GM19328 (cell line): ENCODE data around the gene CAPN2.

Experiments
- ATAC-seq: cut with Tn5 transposase; IDR thresholded peaks from one replicate; pipeline ENCODE4 v1.9.1; 2021; ENCODE audit warnings: mild to moderate bottlenecking, moderate library complexity; ENCODE audit not compliant: unreplicated experiment

CAPN2 gene

DNA sequence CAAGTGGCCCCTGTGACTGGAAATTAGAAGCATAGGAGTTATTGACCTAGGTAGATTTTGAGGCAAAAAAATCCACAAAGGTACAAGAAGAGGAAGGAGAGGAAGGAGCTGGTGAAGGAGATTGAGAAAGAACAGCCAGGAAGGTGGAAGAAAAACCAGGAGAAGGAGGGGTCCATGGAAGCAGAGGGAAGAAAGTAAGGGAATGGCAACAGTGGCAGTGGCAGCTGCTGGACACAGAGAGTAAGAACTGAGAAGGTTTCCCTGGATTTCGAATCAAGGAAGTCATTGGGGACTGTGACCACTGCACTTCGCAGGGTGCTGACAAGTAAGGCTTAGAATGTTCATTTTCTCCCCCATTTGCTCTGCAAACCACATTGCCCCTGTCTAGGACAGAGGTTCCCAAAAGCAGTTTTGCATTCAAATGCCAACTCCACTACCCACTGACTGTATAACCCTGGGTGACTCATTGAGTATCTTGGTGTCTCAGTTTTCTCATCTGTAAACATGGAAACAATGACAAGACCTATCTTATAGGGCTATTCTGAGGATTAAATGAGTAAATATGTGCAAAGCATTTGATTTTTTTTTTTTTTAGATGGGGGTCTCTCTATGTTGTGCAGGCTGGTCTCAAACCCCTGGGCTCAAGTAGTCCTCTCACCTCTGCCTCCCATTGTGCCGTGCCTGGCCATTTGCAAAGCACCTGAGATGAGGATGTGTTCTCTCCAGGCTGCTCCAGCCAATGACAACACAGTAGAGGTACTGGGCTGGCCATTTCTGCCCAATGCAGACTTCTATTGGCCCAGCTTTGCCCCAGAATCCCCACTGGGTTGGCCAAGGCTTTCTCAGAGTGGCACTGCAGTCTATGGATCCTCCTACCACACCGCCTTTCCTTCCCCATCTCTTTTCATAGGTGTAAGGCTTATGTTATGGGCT, 9.3 kb upstream of the CAPN2 start:
- no peak for ATAC-seq

DNA sequence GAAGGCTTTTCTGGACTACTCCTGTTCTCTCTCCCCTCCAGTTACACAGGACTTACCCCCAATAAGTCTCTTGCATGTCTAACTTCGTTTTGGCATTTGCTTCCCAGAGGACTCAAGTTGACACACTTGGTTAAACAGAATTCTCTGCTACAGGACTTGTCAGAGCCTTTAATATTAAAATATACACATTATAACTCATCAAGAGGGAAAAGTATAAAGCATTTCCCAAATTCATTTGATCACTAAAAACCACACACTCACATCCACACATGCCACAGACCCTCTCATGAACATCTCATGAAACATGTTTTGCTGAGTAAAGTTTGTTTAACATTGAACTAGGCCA, 8.7 kb upstream of the CAPN2 start:
- no peak for ATAC-seq

DNA sequence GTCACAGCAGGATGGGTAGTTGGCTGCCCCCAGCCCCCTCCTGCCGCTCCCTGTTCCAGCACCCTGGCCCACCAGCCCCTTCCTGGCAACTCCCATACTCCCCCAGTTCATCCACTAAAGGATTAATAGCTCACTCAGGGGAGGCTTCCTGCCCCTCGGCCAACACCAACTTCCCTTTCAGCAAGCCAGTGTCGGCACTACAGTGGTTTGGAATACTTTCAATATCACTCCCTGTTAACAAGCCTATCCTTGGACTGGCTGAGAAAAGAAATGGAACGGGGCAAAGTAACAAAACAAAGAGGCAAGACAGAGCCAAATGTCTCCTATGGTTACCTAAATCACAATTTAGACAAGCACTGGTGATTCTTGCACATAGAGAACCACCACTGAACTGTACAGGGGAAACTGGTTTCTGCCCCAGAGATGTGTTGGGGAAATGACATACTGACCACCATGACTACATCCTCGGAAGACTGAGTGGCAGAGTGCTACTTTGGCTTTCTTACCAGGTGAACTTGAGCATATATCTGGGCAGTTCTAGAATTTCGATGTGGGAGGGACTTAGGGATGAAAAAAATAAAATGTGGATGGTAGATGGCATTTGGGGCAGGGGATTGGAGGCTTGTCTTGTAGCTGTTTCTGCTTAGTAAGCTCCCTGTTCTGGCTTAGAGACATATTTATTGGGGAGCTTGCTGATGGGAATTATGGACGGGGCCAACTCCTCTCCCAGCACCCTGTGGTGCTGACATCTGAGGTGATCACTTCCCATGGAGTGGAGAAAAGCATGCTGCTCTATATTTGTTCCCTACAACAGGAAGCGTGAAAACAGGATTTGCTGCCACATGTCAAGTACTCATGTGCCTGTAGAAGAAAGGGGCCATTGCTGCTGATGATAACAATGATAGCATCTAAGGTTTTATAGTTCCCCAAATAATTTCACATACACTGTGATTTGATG, 7.1 kb upstream of the CAPN2 start:
- ATAC-seq, result no peak

DNA sequence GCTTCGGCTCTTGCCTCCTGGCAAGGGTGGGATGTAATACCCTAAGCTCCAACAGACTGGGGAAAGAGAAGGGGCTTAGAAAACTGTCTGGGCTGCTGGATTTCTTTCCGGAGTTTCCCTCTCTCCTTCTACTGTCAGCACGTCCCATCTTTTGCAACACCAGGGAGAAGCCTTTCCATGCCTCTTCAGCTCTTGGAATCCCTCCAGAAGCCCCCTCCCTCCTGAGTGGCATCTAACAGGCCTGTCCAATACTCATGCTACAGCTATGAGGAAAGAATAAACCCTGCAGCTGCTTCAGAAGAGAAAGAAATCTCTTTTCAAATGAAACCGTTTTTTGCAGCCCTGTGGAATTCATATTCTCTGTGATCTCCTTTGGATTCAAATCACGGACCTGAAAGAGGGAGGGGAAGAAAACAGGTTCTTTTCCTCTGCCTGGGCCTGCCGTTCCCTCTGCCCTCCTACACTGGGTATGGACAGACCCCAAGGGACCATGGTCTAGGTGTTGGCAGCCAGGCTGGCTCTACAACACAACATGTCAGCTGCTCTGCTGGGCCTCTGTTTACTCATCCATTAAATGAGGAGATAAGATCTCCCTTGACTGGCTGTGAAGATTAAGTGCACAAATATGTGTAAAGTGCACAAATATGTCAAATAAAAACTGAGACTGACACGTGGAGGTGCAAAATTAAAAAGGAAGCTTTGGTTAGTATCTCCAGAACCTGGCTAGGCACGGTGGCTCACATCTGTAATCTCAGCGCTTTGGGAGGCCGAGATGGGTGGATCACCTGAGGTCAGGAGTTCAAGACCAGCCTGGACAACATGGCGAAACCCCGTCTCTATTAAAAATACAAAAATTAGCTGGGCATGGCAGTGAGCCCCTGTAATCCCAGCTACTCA, 6.0 kb upstream of the CAPN2 start:
- ATAC-seq, result no peak

DNA sequence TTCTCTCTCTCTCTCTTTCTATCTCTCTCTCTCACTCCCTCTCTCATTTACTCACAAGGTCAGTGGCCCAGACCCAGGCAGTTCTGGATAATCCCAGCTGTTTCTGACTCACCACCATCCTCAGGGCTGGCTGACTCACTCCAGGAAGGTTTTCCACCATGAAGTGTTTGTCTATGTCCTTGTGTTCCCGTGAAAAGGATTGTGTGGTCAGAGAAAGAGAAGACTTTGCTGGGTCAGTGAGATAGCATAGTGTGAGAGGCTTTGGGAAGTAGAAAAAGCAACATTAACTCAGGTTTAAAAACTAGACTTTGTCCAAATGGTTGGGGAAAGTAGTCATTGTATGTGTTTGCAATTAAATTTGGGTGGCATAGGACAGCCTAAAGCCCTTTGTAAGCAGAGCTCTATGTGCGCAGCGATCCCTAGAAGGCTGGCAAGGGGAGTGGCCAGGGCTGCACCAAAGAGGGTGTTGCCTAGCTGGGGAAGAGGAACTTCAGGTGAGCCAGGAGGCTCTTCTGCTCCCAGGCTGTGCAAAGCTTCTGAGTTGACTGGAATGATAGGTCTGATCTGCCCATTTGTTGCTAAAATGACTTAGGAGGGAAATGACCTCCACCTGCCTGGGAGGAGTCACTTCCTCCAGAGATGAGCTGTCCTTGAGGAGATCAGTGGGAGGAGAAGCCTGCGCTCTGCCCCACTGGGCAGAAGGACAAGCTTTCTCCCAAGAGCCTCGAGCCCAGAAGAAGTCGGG, 4.9 kb upstream of the CAPN2 start:
- ATAC-seq, result no peak

DNA sequence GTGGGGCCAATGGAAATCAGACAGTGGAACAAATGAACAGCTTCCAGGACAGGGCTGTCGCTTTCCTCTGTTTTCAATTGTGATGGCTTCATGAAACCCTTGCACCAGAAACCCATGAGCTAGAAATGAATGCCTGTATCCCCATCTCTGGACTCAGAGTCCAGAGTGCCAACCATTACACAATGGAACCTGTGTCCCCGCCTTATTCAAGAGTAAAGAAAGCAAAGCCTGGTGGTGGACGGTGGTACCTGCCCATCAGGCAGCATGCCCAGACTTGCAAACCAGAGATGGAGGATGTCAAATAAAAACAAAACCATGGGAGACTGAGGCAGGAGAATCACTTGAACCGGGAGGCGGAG, 4.4 kb upstream of the CAPN2 start:
- ATAC-seq, result no peak

DNA sequence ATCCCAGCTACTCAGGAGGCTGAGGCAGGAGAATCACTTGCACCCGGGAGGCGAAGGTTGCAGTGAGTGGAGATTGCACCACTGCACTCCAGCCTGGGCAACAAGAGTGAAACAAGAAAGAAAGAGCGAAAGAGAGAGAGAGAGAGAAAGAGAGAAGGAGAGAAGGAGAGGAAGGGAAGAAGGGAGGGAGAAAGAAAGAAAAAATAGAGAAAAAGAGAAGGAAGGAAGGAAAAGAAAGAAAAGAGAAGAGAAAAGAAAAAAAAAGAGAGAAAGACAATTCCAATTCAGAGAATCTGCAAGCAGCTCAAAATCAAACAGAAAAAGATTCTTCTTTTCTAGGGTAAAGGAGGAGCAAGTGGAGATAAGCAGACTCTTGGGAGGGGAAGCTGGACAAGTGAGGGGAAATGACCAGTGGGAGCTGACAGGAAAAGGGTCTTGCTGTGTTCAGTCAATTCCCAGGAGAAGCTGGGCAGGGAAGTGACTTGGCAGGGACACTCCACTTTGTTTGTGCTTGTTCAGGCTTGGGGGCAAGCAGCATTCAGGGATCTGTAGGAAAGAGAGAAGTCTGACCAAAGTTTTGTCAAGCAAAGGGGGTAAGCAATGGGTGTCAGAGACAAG, 3.6 kb upstream of the CAPN2 start:
- no peak for ATAC-seq

DNA sequence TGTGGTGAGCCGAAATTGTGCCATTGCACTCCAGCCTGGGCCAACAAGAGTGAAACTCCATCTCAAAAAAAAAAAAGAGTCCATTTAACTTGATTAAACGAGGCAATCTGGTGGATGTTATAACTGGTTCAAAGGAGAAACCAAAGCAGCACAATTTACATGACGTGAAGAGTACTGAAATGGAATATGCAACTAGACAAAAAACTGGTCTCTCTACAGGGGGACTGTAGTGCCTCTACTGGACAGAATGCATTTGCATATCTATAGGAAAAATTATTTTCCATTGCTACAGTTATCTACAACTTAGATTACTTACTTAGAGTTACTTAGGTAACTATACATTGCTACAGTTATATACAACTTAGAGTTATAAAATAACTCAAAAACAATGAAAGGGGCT, 2.7 kb upstream of the CAPN2 start:
- no peak for ATAC-seq

DNA sequence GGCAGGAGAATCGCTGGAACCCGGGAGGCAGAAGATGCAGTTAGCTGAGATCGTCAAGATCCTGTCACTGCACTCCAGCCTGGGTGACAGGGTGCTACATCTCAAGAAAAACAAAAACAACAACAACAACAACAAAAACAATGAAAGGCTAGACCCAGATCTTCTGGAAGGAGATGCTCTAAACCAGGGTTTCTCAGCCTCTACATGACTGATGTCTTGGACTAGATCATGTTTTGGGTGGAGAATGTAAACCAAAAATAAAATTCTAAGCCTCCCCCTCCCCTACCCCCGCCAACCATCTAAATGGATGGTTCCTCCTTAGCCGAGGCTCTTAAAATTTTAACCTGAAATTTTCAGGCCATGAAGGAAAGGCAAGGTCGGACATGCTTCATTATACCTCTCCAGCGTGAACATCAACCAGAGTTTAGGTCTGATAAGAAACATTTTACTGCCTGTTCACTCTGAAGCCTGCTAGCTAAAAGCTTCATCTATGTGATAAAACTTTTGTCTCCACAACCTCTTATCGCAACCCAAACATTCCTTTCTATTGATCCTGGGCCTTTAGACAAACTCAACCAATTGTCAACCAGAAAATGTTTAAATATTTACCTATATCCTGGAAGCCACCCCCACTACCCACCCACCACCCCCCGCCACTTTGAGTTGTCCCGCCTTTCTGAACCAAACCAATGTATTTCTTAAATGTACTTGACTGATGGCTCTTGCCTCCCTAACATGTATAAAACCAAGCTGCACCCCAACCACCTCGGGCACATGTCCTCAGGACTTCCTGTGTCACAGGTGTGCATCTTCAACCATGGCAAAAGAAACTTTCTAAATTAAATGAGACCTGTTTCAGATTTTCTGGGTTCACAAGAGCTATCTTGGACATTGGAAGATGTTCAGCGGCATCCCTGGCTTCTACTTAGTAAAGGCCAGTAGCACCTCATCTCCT, 1.9 kb upstream of the CAPN2 start:
- no peak for ATAC-seq

DNA sequence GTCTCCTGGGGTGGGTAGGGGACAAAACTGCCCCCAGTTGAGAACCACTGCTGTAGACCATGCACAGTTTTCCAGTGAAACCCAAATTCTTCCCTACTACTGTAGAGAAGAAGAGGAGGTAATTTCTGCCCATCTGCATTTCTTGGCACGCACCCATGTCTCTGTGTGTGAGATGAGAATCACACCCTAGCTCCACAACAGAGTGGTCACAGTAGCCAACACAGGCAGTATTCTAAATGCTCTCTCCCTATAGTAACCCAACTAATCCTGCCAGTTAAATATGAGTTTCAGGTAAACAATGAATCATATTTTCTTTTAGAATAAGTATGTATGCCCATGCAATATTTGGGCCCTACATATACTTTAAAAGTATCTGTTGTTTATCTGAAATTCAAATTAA, 1.2 kb upstream of the CAPN2 start:
- ATAC-seq, result no peak

DNA sequence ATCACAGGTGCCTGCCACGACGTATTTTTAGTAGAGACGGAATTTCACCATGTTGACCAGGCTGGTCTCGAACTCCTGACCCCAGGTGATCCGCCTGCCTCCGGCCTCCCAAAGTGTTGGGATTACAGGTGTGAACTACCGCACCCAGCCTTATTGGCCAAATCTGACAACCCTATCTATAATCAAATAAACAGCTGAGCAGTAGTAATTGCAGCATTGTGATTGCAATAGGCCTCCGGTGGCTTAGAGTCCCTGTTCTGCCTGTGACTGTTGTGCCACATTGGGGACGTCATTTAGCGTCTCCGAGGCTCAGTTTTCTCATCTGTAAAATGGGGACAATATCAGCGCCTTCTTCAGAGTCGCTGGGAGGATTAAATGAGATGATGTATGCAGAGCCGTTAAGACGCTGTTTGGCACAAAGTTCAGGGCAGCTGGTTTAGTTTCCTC, 569 bp upstream of the CAPN2 start:
- ATAC-seq, result peak; percentile 6

DNA sequence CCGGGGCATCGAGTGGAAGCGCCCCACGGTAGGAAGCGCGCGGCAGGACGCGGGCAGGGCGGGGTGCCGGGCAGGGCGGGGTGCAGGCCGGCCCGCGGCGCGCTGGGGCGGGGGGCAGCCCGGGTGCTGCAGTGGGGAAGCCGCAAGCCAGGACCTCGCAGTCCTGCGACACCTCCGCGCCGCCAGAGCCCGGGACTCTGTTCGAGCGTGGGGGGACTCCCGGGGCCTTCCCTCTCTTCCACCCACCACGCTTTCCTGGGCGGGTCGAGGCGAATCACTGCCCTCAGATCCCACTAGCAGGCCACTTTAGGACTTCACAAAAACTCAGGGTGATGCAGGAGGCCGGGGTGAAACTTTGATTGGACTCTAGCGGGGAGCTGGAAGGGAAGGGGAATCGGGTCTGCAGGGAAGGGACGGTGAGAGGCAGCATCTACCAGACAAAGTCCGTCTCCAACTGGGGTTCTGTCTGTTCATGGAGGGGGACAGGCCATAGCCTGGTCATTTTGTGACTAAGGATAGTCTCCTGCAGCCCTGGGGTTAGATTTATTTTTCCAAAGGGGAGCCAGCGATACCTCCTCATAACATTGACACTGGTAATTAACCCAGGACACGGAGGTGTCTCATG, 623 bp downstream of the CAPN2 start:
- peak; percentile 35 for ATAC-seq

DNA sequence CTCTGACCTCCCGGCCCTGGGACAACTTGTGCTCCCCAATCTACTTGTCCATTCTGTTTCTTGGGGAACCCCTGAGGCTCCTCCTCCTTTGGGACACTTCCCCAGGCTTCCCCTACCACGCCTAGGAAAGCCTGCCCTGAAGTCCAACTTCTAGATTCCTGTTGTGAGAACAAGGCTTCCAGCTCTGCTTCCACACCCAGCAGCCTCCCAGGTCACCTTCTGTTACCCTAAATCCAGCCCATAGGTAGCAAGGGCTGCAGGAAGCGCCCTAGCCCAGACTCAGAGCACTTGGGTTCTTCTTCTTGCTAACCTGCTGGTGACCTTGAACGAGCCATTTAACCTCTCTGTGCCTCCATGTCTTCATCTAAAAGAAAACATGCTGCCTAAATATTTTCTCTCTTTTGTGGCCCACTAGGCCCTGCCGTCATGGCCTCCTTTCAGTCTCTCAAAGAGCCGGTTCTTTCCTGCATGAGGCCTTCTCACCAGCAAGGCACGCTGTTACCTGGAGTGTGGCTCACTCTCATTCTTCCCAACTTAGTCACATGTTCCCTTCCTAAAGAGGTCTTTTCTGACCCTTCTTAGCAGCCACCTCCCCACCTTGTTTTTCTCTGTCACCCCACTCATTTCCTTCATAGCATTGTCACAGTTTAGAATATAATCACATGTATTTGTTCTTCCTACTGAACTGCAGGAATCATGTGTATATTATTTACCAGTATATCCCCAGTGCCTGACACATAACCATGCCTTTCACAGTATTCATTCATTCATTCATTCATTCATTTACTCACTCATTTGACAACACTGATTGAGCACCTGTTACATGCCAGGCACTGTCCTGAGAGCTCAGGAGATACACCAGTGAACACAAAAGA, 1.4 kb downstream of the CAPN2 start:
- ATAC-seq, result no peak

DNA sequence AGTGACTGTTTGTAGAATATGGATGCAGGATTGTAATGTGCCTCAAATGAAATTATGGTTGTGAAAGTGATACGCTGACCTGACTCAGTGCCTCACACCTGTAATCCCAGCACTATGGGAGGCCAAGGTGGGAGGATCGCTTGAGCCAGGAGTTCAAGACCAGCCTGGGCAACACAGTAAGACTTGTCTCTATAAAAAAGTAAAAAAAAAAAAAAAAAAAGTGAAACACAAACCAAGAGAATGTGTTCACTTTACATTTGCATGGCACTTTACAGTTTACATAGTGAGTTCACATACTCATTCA, 2.0 kb downstream of the CAPN2 start:
- no peak for ATAC-seq

DNA sequence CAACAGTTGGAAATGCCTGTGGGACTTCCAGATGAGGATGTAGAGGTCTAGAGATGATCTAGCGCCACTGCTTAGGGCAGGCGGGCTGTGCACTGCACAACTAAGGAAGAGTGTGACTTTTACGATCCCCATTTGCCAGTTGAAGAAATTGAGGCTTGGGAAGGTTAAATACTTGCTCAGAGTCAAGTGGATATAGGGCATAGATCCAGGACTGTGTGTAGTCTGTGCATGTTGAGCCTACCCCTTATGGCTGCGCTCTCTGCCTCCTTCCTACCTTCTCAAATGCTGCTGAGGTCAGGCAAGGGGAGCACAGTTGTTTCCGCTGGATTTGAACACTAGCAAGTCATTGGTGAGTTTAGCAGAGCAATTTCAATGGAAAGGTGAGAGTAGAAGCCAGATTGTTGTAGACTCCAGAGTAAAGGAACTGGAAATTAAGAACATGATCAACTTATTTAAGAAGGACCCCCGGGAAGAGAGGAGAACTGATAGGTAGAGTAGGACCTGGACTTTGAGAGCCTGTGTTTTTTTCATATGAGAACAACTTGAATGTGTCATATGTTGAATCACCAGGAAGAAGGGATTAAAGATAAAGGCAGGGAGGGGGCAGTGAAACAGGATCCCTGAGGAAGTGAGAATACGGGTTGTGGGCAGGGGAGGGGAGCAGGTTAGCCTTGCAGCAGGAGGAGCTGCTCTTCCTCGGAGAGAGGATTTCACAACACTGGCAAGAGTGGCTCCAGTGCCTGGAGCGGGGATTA, 2.7 kb downstream of the CAPN2 start:
- ATAC-seq, result no peak

DNA sequence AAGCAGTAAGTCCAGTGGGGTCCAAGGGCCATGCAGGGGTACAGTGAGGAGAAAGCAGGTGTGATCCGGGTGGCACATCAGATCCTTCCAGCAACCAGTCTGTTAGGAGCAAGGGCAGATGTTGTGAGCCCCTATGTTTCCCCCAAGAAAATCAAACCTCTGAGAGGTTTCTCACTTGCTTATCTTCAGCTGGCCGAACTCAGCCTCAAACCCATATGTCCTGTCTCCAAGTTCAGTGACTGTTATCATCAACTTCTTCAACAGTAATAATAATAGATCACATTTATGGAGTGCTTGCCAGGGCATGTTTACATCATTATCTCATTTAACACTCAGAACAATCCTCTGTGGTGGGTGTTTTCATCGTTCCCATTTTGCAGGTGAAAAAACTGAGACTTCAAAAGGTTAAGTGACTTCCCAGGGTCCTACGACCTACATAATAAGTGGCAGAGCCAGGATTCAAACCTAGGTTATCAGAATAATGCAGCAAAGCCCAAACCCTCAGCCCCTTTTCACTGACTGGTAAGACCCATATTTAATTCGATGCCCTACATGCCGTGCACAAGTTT, 3.3 kb downstream of the CAPN2 start:
- no peak for ATAC-seq
